ENCODE results near the gene COG5.

GRCh38 chr7:107161415-107161814 lies 402.3 kb downstream of the COG5 start:
- TF ChIP-seq ELF4 (IDR thresholded peaks at IDR 0.05) (no peak), FOXK2 (IDR thresholded peaks at IDR 0.05) (no peak), PKNOX1 (IDR thresholded peaks at IDR 0.05) (no peak), TARDBP (IDR thresholded peaks at IDR 0.05) (no peak), SUZ12 (IDR thresholded peaks at IDR 0.05) (no peak), SP1 (IDR thresholded peaks at IDR 0.05) (no peak), ARNT (IDR thresholded peaks at IDR 0.05) (no peak), ZNF384 (IDR thresholded peaks at IDR 0.05) (no peak), LEF1 (IDR thresholded peaks at IDR 0.05; ENCODE audit: borderline replicate concordance) (no peak), FOXA1 (IDR thresholded peaks at IDR 0.05) (no peak), BHLHE40 (IDR thresholded peaks at IDR 0.05; ENCODE audit: borderline replicate concordance) (no peak), FOXM1 (IDR thresholded peaks at IDR 0.05; ENCODE audit: borderline replicate concordance) (no peak), HDGF (IDR thresholded peaks at IDR 0.05; ENCODE audit: borderline replicate concordance) (no peak), L3MBTL2 (conservative IDR thresholded peaks at IDR 0.05) (no peak)

Data from HEK293T (cell line).